Pancreas (tissue), 10 donors: ENCODE data around the gene CLCN6. TPM values are rescaled to one million over a fixed set of nuclear protein-coding genes. Genes with fewer than 3 reads are reported as not detected.

ENCODE experiments used
- ATAC-seq, 4 donors: fragments of 200-7000 bp; cut with Tn5 transposase; one replicate each; pipeline versions ENCODE4 v1.8.0 to v1.9.1; 2020; ENCODE audit warnings: mild to moderate bottlenecking in 4 of 4, moderate library complexity in 4 of 4
- DNase-seq, 6 donors: peaks; one replicate each; pipeline ENCODE4 v3.0.0-alpha.2; 2020
- FAIRE-seq: peaks from 2 replicates; lab custom pipeline; 2012; peaks lifted over from hg19 to GRCh38; lab: Jason Lieb, UNC
- H3K27ac ChIP-seq, 4 donors: fragments of 200-600 bp; sonication (generic); 1 replicate in 3 of 4; 2 replicates in 1 of 4; pipeline versions ENCODE4 v1.5.0 to v1.8.0; 2020
- H3K27me3 ChIP-seq, 4 donors: fragments of 200-600 bp; one replicate each; pipeline ENCODE4 v1.8.0; 2021
- H3K36me3 ChIP-seq, 3 donors: fragments of 200-600 bp; sonication (generic) in 1 of 3; one replicate each; pipeline versions ENCODE4 v1.5.0 to v1.8.0; 2020 to 2021
- H3K4me1 ChIP-seq, 3 donors: fragments of 200-600 bp; one replicate each; pipeline ENCODE4 v1.8.0; 2021
- H3K4me3 ChIP-seq, 4 donors: fragments of 200-600 bp; sonication (generic) in 2 of 4; one replicate each; pipeline versions ENCODE4 v1.5.0 to v1.8.0; 2020 to 2021
- H3K9me3 ChIP-seq, 4 donors: fragments of 200-600 bp; one replicate each; pipeline ENCODE4 v1.8.0; 2021
- WGBS, 2 donors: extraction: QIAGEN DNeasy Blood & Tissue Kit; methylation state at CpG; one replicate each; pipeline ENCODE4 v1.1.7; 2013; 5-methylcytosine and 5-hydroxymethylcytosine counted together
- intact Hi-C, 3 donors: fragments of 100-400 bp; cut with DNase I; formaldehyde crosslinking; loops; one replicate each; pipeline versions ENCODE4 v1.11.1 to v1.14.2; 2022
- polyA plus RNA-seq, 2 donors: library from polyadenylated mRNA; stranded (reverse); fragments of 200-250 nt; gene quantifications; one replicate each; pipeline ENCODE4 v1.2.3, GENCODE V29; 2013
- total RNA-seq, 6 donors: library from RNA; stranded (reverse); fragmentation: NEBNext Ultra II Directional in 4 of 6; extraction: Animal tissue kit (Norgen Biotek cat#: 25700) in 4 of 6; gene quantifications; one replicate each; pipeline versions ENCODE4 v1.2.1 to v1.2.4, GENCODE V29; 2021 to 2023
- TF ChIP-seq, protein P1 (sequence below), 4 donors: fragments of 200-600 bp; sonication (generic) in 3 of 4; IDR thresholded peaks; one replicate each; pipeline versions ENCODE4 v1.5.0 to v1.8.0; 2021; ENCODE audit warnings: antibody characterized with exemption in 4 of 4
- donor health status: healthy with polysubstance abuse.
- donor health status: DM: no; HTN: no; CAD: no; lungs with moderate emphysema.
- donor health status: DM: no; HTN: no; CAD: no.
- donor health status: control.
- donor health status: control.
- donor health status: Bipolar disorder and iron deficiency.
- donor health status: DM: yes; HTN: yes; CAD: no.
- donor health status: DM: no; HTN: no; CAD: no.
- donor health status: DM: no; HTN: no; CAD: no.
- donor health status: DM: yes; HTN: yes; CAD: no.

CLCN6 gene
- total and polyA plus RNA-seq, 8 donors, result 4.3 to 16.8 (median 7.6) TPM

DNA sequence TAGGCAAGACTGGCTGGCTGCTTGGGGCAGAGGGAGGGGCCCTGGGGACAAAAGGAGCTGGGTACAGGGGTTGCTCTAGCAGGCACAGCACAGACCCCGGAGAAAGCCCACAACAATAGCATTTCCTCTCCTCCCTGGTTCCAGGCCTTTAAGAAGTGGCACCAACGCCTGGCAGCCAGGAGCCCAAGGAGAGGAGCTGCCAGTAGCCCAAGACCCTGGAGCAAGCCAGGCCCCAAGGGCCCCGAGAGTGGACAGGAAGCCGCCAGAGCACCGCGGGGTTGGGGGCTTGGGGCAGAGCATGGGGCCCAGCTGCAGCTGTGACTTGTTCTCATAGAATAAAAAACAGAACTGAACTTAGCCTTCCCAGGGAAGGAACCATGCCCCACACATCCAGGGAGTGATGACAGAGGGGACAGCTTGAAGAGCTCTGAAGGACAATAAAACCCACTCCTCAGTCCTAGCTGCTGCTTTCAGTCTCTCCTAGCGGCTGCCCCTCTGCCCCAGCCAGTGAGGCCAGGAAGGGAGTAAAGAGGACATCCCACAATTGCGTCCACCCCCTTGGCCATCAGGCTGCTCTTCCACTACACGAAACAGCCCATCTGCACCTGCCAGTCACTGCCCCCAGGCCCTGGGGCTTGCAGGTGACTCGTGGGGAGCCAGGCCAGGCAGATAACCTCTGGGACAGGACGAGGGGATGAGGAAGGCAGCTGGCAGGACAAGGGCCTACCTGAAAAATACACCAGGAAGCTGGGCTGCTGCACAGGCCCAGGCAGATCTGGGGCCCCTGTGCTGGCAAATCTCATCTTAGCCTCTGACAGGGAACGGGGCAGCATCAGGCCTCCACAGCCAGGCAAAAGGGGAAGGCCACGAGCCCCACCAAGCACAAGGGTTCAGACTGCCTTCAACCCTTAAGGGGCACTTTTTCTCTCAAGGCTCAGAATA is 16.6 kb upstream of the CLCN6 start:
- Histone ChIP-seq H3K27ac (peak overlapping the region in 2 of 4 donors; percentile 84 to 88), H3K9me3 (no peaks in the 10 kb centered on the region), H3K27me3 (no peaks in the 10 kb centered on the region), H3K4me1 (peaks cover 7 to 47% (median 10%) of the 10 kb centered on the region in 3 donors), H3K36me3 (peaks cover 0 to 4% (median 0%) of the 10 kb centered on the region in 3 donors), H3K4me3 (no peak overlapping the region)
- no peak for FAIRE-seq
- 81 to 82% methylated on average over 13 of the region's 13 CpGs for WGBS, 2 donors
- intact Hi-C loops, result no loop called here
- no peak for DNase-seq
- TF ChIP-seq, protein P1, sequence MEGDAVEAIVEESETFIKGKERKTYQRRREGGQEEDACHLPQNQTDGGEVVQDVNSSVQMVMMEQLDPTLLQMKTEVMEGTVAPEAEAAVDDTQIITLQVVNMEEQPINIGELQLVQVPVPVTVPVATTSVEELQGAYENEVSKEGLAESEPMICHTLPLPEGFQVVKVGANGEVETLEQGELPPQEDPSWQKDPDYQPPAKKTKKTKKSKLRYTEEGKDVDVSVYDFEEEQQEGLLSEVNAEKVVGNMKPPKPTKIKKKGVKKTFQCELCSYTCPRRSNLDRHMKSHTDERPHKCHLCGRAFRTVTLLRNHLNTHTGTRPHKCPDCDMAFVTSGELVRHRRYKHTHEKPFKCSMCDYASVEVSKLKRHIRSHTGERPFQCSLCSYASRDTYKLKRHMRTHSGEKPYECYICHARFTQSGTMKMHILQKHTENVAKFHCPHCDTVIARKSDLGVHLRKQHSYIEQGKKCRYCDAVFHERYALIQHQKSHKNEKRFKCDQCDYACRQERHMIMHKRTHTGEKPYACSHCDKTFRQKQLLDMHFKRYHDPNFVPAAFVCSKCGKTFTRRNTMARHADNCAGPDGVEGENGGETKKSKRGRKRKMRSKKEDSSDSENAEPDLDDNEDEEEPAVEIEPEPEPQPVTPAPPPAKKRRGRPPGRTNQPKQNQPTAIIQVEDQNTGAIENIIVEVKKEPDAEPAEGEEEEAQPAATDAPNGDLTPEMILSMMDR (IDR thresholded peaks at IDR 0.05), result no peak
- ATAC-seq, result no peak

DNA sequence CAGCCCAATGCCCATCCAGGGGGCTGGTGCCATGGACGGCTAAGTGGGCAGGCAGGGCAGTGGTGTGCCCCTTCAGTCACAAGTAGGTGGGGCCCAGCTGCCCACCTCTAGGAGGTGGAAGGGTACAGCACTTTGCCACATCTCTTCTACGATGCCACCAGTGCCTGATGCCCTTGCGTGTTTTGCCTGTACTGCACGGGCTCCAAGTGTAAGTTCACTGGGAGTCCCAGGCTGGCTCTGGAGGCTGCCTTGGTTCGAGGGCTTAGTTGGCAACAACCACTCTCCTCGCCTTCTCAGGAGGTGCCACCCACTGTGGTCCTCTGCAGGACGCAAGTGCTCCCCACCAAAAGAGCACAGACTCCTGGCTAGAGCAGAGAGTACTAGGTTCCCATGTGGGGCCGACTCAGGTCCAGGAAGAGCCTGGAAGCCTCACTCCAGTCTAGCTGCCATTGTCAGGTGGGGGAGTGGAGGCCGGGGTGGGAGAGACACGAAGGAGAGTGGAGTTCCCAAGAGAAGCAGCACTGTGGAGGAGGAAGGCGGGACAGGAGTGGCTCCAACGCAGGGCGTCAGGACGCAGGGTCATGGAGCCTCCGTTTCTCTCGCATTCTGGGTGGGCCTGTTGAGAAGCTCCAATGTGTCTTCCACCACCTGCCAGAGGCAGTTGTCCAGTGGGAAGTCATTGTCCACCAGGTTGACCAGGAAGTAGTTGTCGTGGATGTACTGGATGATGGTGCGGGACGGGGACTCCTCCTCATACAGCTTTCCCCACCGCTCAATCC is 15.7 kb upstream of the CLCN6 start:
- Histone ChIP-seq H3K36me3 (peaks cover 0 to 10% (median 8%) of the 10 kb centered on the region in 3 donors), H3K27me3 (no peaks in the 10 kb centered on the region), H3K4me3 (no peak overlapping the region), H3K4me1 (peaks cover 7 to 42% (median 10%) of the 10 kb centered on the region in 3 donors), H3K9me3 (no peaks in the 10 kb centered on the region), H3K27ac (peak overlapping the region in 3 of 4 donors; percentile 46 to 88 (median 84))
- TF ChIP-seq, protein P1 (IDR thresholded peaks at IDR 0.05), result no peak
- ATAC-seq (no peak), DNase-seq (no peak), FAIRE-seq (no peak)
- intact Hi-C loops, result no loop called here
- 86 to 87% methylated on average over 20 of the region's 20 CpGs for WGBS, 2 donors

DNA sequence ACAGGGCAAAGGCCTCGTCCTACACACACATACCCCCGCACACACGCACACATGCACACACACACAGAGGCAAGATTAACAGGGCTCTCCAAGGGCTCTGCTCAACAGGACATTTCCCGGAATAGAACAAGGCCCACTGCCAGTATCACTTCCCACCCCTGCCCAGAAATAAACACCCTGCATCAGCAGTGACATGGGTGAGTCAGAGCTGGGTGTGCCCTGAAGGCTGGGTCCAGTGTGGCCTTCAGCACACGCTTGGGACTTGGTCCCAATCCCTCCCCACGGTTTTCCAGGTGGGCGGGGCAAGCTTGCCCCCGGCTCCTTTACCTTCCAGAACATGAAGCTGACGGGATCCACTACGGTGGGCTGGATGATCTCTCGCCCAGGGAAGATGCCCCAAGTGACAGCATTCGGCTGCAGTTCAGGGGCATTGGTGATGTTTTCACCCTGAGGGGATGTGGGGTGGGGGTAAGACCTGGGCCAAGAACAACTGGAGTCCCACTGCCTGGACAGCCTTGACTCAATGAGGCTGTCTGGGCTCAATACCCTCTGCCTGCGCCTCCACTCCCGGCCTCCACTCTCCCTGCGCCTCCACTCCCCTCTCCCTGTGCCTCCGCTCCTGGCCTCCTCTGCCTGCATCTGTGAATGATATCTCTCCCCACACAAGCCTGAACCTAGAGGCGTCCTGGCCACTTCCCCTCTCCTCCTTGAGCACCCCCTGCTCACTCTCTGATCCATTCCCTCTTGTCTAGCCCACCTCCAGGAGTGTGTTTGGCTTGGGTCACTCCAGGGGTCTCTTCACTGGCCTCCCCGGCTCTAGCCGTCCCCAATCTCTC is 14.9 kb upstream of the CLCN6 start:
- Histone ChIP-seq H3K4me1 (peaks cover 7 to 37% (median 10%) of the 10 kb centered on the region in 3 donors), H3K4me3 (no peak overlapping the region), H3K27ac (peak overlapping the region in 3 of 4 donors; percentile 46 to 88 (median 84)), H3K36me3 (peaks cover 0 to 18% (median 8%) of the 10 kb centered on the region in 3 donors), H3K9me3 (no peaks in the 10 kb centered on the region), H3K27me3 (no peaks in the 10 kb centered on the region)
- DNase-seq (peak; percentile 80 to 93 (median 92)), ATAC-seq (peak; percentile 91 to 93 (median 91)), FAIRE-seq (peak; percentile 57)
- 65 to 72% methylated on average over 19 of the region's 19 CpGs for WGBS, 2 donors
- TF ChIP-seq, protein P1 (IDR thresholded peaks at IDR 0.05), result no peak
- intact Hi-C loops, result no loop called here

DNA sequence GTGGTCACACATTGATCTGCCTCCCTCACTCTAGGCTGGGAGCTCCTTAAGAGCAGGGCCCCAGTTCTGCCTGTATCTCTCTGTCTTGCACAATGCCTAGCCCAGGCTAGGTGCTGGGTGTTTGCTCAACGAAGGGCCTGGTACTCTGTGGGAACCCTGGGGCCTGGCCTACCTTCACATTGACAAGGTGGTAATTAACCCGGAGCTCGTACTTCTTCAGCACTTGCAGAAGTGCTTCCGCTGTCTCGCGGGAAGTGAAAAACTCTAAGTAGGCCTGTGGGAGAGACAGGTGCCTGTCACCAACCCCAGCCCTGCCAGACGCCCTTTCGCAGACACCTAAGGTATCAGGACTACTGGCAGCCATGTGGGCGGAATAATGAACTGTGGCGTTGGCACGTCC is 13.9 kb upstream of the CLCN6 start:
- TF ChIP-seq, protein P1 (IDR thresholded peaks at IDR 0.05), result no peak
- Histone ChIP-seq H3K4me3 (no peak overlapping the region), H3K36me3 (peaks cover 0 to 18% (median 8%) of the 10 kb centered on the region in 3 donors), H3K27ac (peak overlapping the region in 2 of 4 donors; percentile 84 to 88), H3K27me3 (no peaks in the 10 kb centered on the region), H3K4me1 (peaks cover 7 to 37% (median 9%) of the 10 kb centered on the region in 3 donors), H3K9me3 (no peaks in the 10 kb centered on the region)
- 87 to 92% methylated on average over 11 of the region's 11 CpGs for WGBS, 2 donors
- ATAC-seq, result no peak
- DNase-seq, result peak in 1 of 6 donors; percentile 43
- no peak for FAIRE-seq
- intact Hi-C loops, result no loop called here
